COR-L47 (cell line): ENCODE measurements around the gene CRYBG1.
A peak's percentile ranks its signal among the peaks of the same experiment; 100 is the strongest.

Experiments used
- DNase-seq: peaks from one replicate; lab custom pipeline; 2025; lab: John Stamatoyannopoulos, UW

The CRYBG1 gene

GRCh38 chr6:106421496-106421895 is 61.0 kb downstream of the CRYBG1 start:
- no peak for DNase-seq

- no peak for DNase-seq
Observed at GRCh38 chr6:106422534-106422933, 62.0 kb downstream of the CRYBG1 start.

DNA sequence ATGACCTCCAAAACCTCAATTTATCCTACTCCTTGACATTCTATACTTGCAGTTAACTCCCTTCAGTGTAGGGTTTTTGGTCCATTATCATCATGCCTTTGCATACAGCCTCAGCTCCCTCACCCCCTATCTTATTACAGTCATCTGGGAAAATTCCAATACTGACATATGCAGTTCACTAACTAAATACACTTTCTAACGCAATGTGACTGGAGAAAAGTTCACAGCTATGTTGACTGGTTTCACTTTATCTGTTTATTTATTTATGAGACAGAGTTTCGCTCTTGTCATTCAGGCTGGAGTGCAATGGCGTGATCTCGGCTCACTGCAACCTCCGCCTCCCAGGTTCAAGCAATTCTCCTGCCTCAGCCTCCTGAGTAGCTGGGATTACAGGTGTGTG is 64.9 kb downstream of the CRYBG1 start:
- DNase-seq: no peak

DNA sequence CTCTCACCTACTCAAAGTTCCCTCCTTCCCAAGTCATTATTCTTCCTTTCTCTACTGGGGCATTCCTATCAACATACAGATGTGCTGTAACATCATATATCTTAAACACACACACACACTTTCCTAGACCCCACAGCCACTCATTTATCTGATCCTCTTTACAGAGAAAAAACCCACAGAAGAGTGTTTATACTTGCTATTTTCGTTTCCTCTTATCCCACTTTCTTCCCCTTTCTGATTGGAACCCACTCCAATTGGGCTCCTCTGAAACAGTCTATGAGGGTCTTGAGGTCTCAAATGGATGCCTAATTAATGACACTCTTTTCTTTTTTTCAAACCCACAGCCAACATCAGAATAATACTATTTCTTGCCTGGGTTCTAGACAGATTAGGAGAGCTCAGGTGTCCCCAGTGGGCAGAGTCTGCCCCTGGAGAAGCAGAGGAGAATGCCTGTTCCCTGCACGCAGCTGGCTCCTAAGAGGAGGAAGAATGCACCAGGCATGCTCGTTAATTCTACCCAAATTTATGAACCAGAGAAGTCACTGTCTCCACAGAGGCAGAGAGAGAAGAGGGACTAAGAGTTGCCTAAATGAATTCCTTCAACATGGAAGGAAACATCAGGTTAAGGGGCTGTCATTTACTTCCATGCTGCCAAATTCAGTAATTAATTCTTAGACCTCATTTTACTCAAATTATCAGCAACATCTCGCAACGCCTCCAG is 65.9 kb downstream of the CRYBG1 start:
- DNase-seq: no peak

GRCh38 chr6:106430466-106430865 is 69.9 kb downstream of the CRYBG1 start:
- DNase-seq: no peak

DNA sequence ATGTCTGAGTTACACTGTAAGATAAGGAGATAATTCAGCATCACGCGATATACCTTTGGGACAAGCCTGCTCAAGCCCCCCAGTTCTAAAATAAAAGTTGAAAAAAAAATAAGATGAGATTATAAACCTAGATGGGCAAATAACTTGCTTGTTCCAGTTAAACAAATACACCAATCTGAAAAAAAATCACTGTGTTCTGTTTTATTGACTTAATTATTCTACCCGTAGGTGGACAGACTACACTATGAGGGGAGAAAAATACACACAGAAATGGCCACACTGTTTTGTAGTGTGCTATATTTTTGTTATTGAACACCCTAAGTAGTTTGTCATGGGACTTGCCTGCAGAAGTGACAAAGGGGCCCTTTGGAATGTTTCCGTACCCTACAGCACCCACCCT is 70.9 kb downstream of the CRYBG1 start:
- DNase-seq: no peak

GRCh38 chr6:106431972-106432371 is 71.5 kb downstream of the CRYBG1 start:
- DNase-seq: no peak

DNA sequence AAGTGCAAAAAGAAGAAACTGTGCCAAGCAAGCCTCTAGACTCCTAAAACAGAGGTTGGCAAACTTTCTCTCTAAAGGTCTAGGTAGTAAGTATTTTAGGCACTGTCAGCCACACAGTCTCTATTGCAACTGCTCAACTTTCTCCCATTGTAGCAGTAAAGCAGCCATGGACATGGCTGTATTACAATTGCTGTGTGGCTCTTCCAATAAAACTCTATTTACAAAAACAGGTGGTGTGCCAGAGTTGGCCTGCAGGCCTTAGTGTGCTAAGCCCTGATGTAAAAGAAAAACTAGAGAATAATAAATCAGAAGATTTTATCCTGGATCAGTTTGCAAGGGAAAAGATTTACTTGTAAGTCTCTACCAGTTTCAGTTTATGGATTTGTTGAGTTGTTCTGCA is 74.0 kb downstream of the CRYBG1 start:
- DNase-seq: no peak

- no peak for DNase-seq
Observed at GRCh38 chr6:106439459-106439858, 78.9 kb downstream of the CRYBG1 start.

DNA sequence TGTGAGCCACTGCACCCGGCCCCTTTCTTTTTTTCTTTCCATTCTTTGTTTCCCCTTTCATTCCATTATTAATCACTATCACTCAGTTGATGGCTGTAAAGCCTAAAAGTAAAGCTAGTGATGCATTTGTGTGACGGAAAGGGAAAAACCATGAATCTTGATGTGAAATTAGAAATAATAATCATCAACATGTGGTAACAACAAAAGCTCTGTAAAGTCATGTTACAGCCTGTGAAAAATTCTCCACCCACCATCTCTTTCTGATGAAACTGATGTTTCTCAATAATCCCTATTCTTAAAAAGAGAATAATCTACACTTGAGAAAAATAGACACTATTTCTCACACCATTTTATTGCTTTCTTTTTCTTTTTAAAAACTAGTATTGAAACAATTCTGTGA is 80.0 kb downstream of the CRYBG1 start:
- no peak for DNase-seq

DNA sequence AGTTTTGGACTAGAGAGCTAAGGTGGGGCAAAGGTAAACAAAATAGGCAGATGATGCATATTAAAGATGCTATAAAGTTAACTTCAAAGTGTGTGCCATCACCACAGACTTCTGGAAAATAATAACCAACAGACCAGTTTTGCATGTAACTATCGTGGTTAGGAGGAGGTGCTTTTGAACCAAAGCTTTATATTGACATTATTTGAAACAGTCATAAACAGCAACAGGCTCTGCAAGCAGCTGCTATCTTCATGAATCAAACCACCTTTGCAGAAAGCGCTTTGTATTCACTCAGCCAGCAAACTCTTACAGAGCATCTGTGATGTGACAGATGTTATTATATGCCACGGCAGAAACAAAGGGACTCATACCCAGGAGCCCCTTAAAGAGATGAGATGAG is 81.9 kb downstream of the CRYBG1 start:
- no peak for DNase-seq

- peak; percentile 8 for DNase-seq
Observed at GRCh38 chr6:106444777-106445507, 84.4 kb downstream of the CRYBG1 start.

- DNase-seq: no peak
Observed at GRCh38 chr6:106445508-106445878, 85.0 kb downstream of the CRYBG1 start.

GRCh38 chr6:106446287-106446885 is 85.9 kb downstream of the CRYBG1 start:
- no peak for DNase-seq

GRCh38 chr6:106446983-106447382 is 86.5 kb downstream of the CRYBG1 start:
- DNase-seq: no peak

DNA sequence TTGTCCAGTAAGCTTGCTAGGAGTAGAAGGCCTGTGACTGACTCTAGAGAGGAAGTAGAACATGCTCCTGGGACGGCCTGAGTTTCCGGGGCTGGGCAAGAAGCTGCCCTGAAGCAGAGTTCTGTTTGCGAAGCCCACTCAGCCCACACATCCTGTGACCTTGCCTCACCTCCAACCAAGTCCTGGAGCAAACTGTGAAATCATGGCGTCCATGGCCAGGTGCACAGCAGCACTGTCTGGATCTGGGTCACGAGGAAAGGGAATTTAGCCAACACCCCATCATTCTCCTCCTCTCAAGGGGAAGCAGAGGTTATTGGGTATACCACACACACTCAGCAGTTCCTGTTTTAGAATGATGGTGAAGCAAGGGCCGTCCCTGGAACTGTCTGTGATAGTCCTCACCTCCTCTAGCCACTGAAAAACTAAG is 87.5 kb downstream of the CRYBG1 start:
- no peak for DNase-seq

GRCh38 chr6:106450653-106451052 is 90.1 kb downstream of the CRYBG1 start:
- no peak for DNase-seq

- no peak for DNase-seq
Observed at GRCh38 chr6:106451439-106451838, 90.9 kb downstream of the CRYBG1 start.

- DNase-seq: no peak
Observed at GRCh38 chr6:106452628-106453027, 92.1 kb downstream of the CRYBG1 start.

DNA sequence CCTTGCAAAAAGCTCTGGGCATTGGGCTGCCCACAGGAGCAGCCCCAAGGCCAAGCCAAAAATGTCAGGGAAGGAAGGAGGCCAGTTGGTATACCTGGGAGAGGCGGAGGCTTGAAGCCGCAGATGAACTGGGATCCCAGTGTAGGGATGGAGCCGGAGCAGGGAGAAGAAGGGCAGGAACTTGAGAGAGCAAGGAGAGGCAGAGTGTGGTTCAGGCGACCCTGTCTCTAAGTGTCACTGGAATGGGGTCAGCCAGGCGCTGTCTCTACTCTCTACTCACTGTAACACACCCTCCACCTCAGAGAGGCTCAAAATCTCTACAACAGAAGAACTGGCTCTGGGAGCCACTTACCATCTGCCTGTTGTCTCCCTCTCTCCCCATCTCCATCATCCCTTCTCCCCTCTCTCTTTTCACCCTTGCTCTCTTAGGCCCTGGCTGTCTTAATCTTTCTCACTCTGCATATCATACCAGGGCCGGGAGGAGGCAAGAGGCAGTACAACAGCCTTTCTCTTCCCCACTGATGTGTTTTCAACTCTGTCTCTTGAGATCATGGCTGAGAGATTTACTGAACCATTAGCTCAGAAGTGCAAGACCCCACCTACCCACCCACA is 93.3 kb downstream of the CRYBG1 start:
- no peak for DNase-seq

DNA sequence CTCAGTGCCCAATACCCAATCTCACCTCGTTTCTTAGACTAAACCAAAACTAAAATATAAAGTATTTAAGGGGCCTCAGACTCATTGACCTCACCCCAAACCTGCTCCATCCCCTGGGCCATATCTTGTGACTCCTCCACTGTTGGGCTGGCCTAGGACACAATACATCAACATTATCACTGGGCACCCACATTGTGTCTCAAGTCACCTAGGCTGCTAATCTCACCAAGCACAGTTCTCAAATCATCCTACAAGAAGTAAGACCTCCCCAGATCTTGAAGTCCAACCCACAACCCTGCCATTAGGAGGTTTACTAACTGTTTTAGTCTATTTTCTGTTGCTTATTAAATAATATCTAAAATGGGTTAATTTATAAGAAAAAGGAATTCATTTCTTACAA is 96.2 kb downstream of the CRYBG1 start:
- no peak for DNase-seq

DNA sequence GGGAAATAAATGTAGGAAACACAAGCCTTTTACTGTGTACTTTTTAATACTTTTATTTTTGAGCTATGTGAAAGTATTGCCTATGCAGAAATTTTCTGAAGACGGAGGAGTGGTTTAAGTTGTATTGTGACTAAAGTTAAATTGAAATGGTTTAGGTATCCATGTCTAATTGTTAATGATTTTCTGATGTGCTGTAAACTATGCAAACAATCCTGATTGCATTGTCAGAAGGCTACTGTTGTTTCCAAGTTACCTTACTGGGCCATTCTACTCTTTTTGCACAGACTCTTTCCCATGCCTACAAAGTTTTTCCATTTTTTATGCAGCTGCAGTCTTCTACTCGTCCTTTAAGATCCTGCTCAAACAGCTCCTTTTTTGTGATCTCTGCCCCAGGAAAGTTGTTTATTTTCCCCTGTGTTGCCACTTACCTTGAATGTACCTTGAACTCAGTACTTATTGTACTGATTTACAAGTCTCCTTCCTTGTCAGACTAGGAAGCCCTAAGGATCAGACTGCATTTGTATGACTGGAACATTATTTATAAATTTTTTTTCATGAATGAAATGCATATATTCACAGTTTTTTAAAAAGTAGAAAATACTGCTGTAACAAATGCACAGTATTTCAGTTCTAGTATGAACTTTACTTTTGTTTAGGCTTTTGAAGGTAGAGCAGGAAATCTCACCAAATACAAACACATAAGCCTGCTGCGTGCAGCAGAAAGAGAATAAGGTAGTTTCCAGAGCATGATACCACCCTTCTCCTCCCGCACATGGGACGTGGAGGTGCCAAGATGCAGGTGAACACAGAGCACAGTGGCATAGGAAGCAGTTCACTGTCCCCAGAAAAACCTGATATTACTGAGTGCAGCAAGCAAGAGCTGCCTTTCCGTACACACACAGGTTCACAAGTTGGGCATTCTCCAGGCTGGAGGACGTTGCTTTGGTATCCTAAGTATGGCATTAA is 97.8 kb downstream of the CRYBG1 start:
- no peak for DNase-seq
